Measurements from ENCODE around the gene RASSF3. TPM values are rescaled to one million over a fixed set of nuclear protein-coding genes. Genes with fewer than 3 reads are reported as not detected.

The RASSF3 gene
- total RNA-seq, 1 experiment from 2014 or later: 13.4 TPM

DNA sequence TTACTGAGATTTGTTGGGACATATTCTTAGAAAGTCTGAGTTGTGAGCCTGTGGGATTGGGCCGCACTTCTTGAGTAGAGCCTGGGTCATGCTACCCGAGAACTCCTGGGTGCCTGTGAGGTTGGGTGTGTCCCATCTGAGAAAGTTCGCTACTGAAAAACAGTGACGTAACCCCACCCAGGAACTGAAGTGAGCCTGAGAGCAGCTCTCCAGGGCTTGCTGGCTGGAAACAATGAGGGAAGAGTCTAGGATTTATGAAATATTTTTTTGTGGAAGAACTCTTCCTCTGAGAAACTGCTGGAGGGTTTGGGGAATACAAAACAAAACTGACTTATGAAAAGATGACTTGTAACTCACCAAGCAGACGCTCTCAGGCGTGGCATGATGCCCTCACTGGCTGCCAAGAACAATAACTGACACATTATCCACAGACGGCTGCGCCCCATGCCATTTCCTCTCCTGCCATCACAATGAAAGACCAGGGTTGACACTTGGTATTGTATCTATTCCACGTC lies 69.2 kb downstream of the RASSF3 start:
- Histone ChIP-seq H3F3A (ENCODE audit: low read length, unreplicated experiment) (peaks cover 3% of the 10 kb centered on the region), H3K27me3 (ENCODE audit: low read length) (no peaks in the 10 kb centered on the region), H3K4me1 (ENCODE audit: insufficient read depth, low read length) (peaks cover 44% of the 10 kb centered on the region), H3K27ac (ENCODE audit: low read length) (peak overlapping the region; percentile 93), H3K9me2 (replicated peaks; ENCODE audit: low read length) (no peaks in the 10 kb centered on the region), H3K79me2 (ENCODE audit: low read length) (peaks cover 38% of the 10 kb centered on the region), H4K20me1 (ENCODE audit: low read length) (no peaks in the 10 kb centered on the region), H3K4me3 (ENCODE audit: low read length) (peak overlapping the region; percentile 65), H2AFZ (ENCODE audit: low read length) (peak overlapping the region; percentile 54), H3K36me3 (ENCODE audit: low read depth, low read length) (no peaks in the 10 kb centered on the region), H3K9ac (ENCODE audit: low read length) (peak overlapping the region; percentile 65), H3K9me3 (ENCODE audit: low read length) (no peaks in the 10 kb centered on the region), H3K4me2 (ENCODE audit: low read length) (peak overlapping the region; percentile 88)
- POLR2A ChIA-PET (ENCODE audit: unreplicated experiment): no interaction called here
- TF ChIP-seq EZH2phosphoT487 (IDR thresholded peaks at IDR 0.05; ENCODE audit: borderline replicate concordance, low read length) (no peak), EZH2 (IDR thresholded peaks at IDR 0.05; ENCODE audit: low read length, unreplicated experiment) (no peak)
- TF ChIP-seq, protein P1, sequence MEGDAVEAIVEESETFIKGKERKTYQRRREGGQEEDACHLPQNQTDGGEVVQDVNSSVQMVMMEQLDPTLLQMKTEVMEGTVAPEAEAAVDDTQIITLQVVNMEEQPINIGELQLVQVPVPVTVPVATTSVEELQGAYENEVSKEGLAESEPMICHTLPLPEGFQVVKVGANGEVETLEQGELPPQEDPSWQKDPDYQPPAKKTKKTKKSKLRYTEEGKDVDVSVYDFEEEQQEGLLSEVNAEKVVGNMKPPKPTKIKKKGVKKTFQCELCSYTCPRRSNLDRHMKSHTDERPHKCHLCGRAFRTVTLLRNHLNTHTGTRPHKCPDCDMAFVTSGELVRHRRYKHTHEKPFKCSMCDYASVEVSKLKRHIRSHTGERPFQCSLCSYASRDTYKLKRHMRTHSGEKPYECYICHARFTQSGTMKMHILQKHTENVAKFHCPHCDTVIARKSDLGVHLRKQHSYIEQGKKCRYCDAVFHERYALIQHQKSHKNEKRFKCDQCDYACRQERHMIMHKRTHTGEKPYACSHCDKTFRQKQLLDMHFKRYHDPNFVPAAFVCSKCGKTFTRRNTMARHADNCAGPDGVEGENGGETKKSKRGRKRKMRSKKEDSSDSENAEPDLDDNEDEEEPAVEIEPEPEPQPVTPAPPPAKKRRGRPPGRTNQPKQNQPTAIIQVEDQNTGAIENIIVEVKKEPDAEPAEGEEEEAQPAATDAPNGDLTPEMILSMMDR (conservative IDR thresholded peaks at IDR 0.05; ENCODE audit: low read depth, low read length): no peak
- ATAC-seq: peak; percentile 82
- intact Hi-C loops (cut with micrococcal nuclease): loop anchor here (1.0 to 2.0 kb wide), 3 partner anchors 13 to 55 kb away; no protein-coding TSS in a partner anchor
- CTCF ChIA-PET: no interaction called here
- BruUV-seq (replicated peaks): no TSS peak
- peak; percentile 90 for DNase-seq

DNA sequence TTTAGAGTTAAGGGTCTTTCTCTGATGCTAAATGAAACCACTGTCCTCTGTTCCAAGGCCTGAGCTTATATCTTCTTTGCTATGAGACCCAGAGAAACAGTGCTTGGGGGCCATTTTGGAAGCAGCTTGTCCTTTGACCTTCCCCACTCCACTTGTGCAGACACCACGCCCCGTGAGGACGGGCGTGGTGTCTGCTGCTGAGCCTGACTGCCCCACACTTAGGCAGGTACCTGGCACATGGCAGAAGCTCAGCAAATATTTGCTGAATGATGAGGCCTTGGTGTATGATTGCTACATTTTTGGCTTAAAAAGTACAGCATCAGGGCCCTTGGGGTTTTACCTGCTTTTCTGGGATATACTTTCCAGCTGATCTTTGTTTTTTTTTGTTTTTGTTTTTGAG lies 69.9 kb downstream of the RASSF3 start:
- peaks cover 3% of the 10 kb centered on the region for H3F3A ChIP-seq (ENCODE audit: low read length, unreplicated experiment)
- ChIA-PET CTCF (no interaction called here), POLR2A (ENCODE audit: unreplicated experiment) (no interaction called here)
- no peaks in the 10 kb centered on the region for H3K9me2 ChIP-seq (replicated peaks; ENCODE audit: low read length)
- H3K4me2 ChIP-seq (ENCODE audit: low read length): peak overlapping the region; percentile 88
- H4K20me1 ChIP-seq (ENCODE audit: low read length): no peaks in the 10 kb centered on the region
- peaks cover 44% of the 10 kb centered on the region for H3K4me1 ChIP-seq (ENCODE audit: insufficient read depth, low read length)
- ATAC-seq (peak; percentile 81), DNase-seq (peak; percentile 90)
- peak overlapping the region; percentile 93 for H3K27ac ChIP-seq (ENCODE audit: low read length)
- H3K36me3 ChIP-seq (ENCODE audit: low read depth, low read length): no peaks in the 10 kb centered on the region
- peak overlapping the region; percentile 65 for H3K4me3 ChIP-seq (ENCODE audit: low read length)
- intact Hi-C loops (cut with micrococcal nuclease): no loop called here
- H3K9me3 ChIP-seq (ENCODE audit: low read length): no peaks in the 10 kb centered on the region
- TF ChIP-seq EZH2phosphoT487 (IDR thresholded peaks at IDR 0.05; ENCODE audit: borderline replicate concordance, low read length) (no peak), EZH2 (IDR thresholded peaks at IDR 0.05; ENCODE audit: low read length, unreplicated experiment) (no peak)
- TF ChIP-seq, protein P1 (conservative IDR thresholded peaks at IDR 0.05; ENCODE audit: low read depth, low read length): no peak
- no TSS peak for BruUV-seq (replicated peaks)
- H3K27me3 ChIP-seq (ENCODE audit: low read length): no peaks in the 10 kb centered on the region
- H2AFZ ChIP-seq (ENCODE audit: low read length): peak overlapping the region; percentile 54
- H3K79me2 ChIP-seq (ENCODE audit: low read length): peaks cover 38% of the 10 kb centered on the region
- peak overlapping the region; percentile 65 for H3K9ac ChIP-seq (ENCODE audit: low read length)
